ENCODE results near the gene RASGRF2. TPM values are rescaled to one million over a fixed set of nuclear protein-coding genes. Genes with fewer than 3 reads are reported as not detected.

Gene RASGRF2
- total and polyA plus RNA-seq, 2 of the 8 experiments (the other 6 are each of a cell fraction or from before 2014, with no cell fraction given): 2.6 to 29.5 TPM

- H3K9me3 ChIP-seq (ENCODE audit: insufficient read depth in 2 of 2, low read depth in 1 of 2, low read length in 1 of 2): no peaks in the 10 kb centered on the region
- peaks cover 0 to 3% (median 0%) of the 10 kb centered on the region in 4 experiments; a peak in 1 of 7 replicates for H3K4me1 ChIP-seq (replicated peaks in 1 of 4; ENCODE audit: control insufficient read depth in 3 of 4, insufficient read depth in 4 of 4, low read length in 3 of 4)
- no peak overlapping the region for H2BK12ac ChIP-seq (ENCODE audit: low read depth, low read length)
- no peak overlapping the region for H2AFZ ChIP-seq (ENCODE audit: low read length)
- H3K18ac ChIP-seq (ENCODE audit: extremely low read depth, low read length): no peak overlapping the region
- no peaks in the 10 kb centered on the region for H4K20me1 ChIP-seq (replicated peaks in 1 of 2; ENCODE audit: control insufficient read depth in 1 of 2, insufficient read depth in 2 of 2, low read length in 2 of 2)
- H3K4me3 ChIP-seq (ENCODE audit: extremely low read depth in 1 of 4, insufficient read depth in 2 of 4, low read depth in 3 of 4, low read length in 4 of 4): no peak overlapping the region
- H3K23me2 ChIP-seq (ENCODE audit: low read depth, low read length): no peaks in the 10 kb centered on the region
- H2BK20ac ChIP-seq (ENCODE audit: low read length): no peak overlapping the region
- CTCF ChIA-PET (ENCODE audit: partially characterized antibody): interaction anchor here (0.6 to 6.2 kb wide), 33 partner anchors 9 to 549 kb away, joined by 3 to 64 read pairs (median 3); no protein-coding TSS in a partner anchor
- H2BK15ac ChIP-seq (ENCODE audit: low read length): no peak overlapping the region
- H4K8ac ChIP-seq (ENCODE audit: extremely low read depth, insufficient read depth, low read length): no peak overlapping the region
- H2AK5ac ChIP-seq (ENCODE audit: low read depth, low read length): no peak overlapping the region
- POLR2A ChIA-PET (ENCODE audit: partially characterized antibody): no interaction called here
- H3K27ac ChIP-seq (ENCODE audit: low read depth, low read length): no peak overlapping the region
- 92% methylated on average over 4 of the region's 5 CpGs; no CpG with 5 or more reads in 1 of the 2 experiments for WGBS, 2 experiments (ENCODE audit: extremely low coverage in 1 of 2, insufficient coverage in 1 of 2, insufficient read length in 1 of 2, insufficient replicate concordance in 2 of 2, low coverage in 1 of 2, low lambda C conversion rate in 2 of 2, missing lambda C conversion rate in 1 of 2)
- H2BK120ac ChIP-seq (replicated peaks; ENCODE audit: low read depth, low read length): no peak overlapping the region
- H3K9ac ChIP-seq (replicated peaks in 1 of 4; ENCODE audit: extremely low read depth in 1 of 4, low read depth in 3 of 4, low read length in 3 of 4): no peak overlapping the region
- no peaks in the 10 kb centered on the region for H3K79me1 ChIP-seq (ENCODE audit: low read depth, low read length)
- H3K4ac ChIP-seq (replicated peaks; ENCODE audit: insufficient read length, low read depth, low read length): no peak overlapping the region
- H3K36me3 ChIP-seq (ENCODE audit: control insufficient read depth in 2 of 4, insufficient read depth in 4 of 4, low read length in 3 of 4): no peaks in the 10 kb centered on the region
- no peaks in the 10 kb centered on the region for H3K79me2 ChIP-seq (ENCODE audit: control insufficient read depth in 1 of 2, insufficient read depth in 2 of 2, low read length in 2 of 2)
- H3K27me3 ChIP-seq (replicated peaks in 1 of 4; ENCODE audit: control insufficient read depth in 3 of 4, extremely low read depth in 1 of 4, insufficient read depth in 3 of 4, low read length in 3 of 4): no peaks in the 10 kb centered on the region; a peak in 1 of 7 replicates
- no peak for FAIRE-seq
- no peak for DNase-seq (ENCODE audit: low read depth in 1 of 2, low spot score in 2 of 2)
- H3K23ac ChIP-seq (ENCODE audit: insufficient read length): no peak overlapping the region
- no peak overlapping the region for H3K4me2 ChIP-seq (ENCODE audit: insufficient read depth in 1 of 2, low read depth in 2 of 2, low read length in 2 of 2)
- H3K56ac ChIP-seq (replicated peaks; ENCODE audit: insufficient read length, low read depth, low read length): no peak overlapping the region
- H2BK5ac ChIP-seq (ENCODE audit: low read depth, low read length): no peak overlapping the region
- H4K5ac ChIP-seq (ENCODE audit: insufficient read length, low read depth, low read length): no peak overlapping the region
- no peak overlapping the region for H4K91ac ChIP-seq (replicated peaks; ENCODE audit: insufficient read length, low read length)
- no peak overlapping the region for H3K14ac ChIP-seq (ENCODE audit: insufficient read length)
- TF ChIP-seq RXRA (IDR thresholded peaks at IDR 0.05; ENCODE audit: insufficient read depth, low read depth, low read length): no peak
- TF ChIP-seq RBBP5 (IDR thresholded peaks at IDR 0.05; ENCODE audit: borderline replicate concordance, low read depth, low read length): no peak
- no peak for TF ChIP-seq USF2 (IDR thresholded peaks at IDR 0.05; ENCODE audit: low read length)
- TF ChIP-seq MAFK (IDR thresholded peaks at IDR 0.05; ENCODE audit: low read depth, low read length): no peak
These were observed 235.3 kb downstream of the RASGRF2 start for GRCh38 chr5:81195335-81195929.

All from H1 (cell line).